OCI-LY3 (cell line): ENCODE measurements around the gene CTNNA1.

Experiments used
- EZH2phosphoT487 ChIP-seq: fragments of 200-600 bp; shearing (Covaris generic); IDR thresholded peaks from 2 replicates; pipeline ENCODE4 v1.6.1; 2018; ENCODE audit warnings: antibody characterized with exemption, mixed run types, low read depth
- TF ChIP-seq, protein P1 (sequence below): fragments of 200-600, 300-600 bp; sonication (generic); IDR thresholded peaks from 2 replicates; pipeline ENCODE4 v1.5.1; 2014; ENCODE audit warnings: antibody characterized with exemption, low read length, low read depth

DNA sequence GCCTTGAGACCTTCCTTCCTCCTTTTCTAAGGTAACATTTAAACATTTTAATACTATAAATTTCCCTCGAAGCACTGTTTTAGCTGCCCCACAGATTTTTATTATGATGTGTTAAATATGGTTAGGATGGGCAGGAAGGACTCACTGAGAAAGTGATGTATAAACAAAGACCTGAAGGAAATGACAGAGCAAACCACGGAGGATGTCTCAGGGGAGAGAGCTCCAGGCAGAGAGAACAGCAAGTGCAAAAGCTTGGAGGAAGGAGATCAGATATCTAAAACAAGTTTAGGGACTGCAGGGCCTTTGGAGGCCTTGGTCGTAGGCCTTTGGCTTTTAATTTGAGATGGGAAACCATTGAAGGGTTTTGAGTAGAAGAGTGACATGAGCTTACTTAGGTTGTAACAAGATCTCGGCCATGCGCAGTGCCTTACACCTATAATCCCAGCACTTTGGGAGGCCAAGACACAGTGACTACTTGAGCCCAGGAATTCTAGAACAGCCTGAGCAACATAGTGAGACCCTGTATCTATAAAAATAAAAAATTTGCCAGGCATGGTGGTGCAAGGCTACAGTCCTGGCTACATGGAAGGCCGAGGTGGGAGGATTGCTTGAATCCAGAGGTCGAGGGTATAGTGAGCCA is 157.4 kb downstream of the CTNNA1 start:
- TF ChIP-seq, protein P1, sequence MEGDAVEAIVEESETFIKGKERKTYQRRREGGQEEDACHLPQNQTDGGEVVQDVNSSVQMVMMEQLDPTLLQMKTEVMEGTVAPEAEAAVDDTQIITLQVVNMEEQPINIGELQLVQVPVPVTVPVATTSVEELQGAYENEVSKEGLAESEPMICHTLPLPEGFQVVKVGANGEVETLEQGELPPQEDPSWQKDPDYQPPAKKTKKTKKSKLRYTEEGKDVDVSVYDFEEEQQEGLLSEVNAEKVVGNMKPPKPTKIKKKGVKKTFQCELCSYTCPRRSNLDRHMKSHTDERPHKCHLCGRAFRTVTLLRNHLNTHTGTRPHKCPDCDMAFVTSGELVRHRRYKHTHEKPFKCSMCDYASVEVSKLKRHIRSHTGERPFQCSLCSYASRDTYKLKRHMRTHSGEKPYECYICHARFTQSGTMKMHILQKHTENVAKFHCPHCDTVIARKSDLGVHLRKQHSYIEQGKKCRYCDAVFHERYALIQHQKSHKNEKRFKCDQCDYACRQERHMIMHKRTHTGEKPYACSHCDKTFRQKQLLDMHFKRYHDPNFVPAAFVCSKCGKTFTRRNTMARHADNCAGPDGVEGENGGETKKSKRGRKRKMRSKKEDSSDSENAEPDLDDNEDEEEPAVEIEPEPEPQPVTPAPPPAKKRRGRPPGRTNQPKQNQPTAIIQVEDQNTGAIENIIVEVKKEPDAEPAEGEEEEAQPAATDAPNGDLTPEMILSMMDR, result no peak
- no peak for TF ChIP-seq EZH2phosphoT487
